Measurements from ENCODE around the gene TNRC18. TPM values are rescaled to one million over a fixed set of nuclear protein-coding genes. Genes with fewer than 3 reads are reported as not detected.

TNRC18 gene
- total RNA-seq, 2 experiments from 2014 or later = 12.2 to 64.2 TPM

DNA sequence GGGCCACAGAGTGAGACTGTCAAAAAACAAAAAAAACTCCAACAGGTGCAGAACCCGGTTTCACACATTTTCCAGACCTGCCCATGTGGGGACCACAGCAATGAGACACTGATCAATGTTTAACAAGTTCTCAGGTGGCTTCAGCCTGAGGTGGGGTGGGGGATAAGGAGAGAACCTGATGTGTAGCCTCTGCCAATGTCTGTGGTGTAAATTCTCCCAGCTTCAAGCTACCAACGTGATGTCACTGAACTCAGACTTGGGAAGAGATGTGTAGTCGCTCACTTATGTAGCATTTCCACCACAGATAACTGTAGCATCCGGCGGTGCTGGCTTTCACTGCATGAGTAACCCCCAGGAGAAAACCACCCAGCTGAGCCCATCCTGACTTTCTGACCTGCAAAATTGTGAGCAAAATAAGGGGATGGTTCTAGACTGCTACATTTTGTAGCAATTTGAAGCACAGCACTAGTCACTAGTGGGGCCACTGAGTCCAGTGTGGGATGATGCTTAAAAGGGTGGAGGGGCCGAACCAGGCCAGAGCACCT is 13.8 kb upstream of the TNRC18 start:
- CTCF ChIA-PET (ENCODE audit: unreplicated experiment) = no interaction called here
- TF ChIP-seq EZH2phosphoT487 (IDR thresholded peaks at IDR 0.05; ENCODE audit: borderline replicate concordance, low read depth, low read length) = no peak
- TF ChIP-seq, protein P1, sequence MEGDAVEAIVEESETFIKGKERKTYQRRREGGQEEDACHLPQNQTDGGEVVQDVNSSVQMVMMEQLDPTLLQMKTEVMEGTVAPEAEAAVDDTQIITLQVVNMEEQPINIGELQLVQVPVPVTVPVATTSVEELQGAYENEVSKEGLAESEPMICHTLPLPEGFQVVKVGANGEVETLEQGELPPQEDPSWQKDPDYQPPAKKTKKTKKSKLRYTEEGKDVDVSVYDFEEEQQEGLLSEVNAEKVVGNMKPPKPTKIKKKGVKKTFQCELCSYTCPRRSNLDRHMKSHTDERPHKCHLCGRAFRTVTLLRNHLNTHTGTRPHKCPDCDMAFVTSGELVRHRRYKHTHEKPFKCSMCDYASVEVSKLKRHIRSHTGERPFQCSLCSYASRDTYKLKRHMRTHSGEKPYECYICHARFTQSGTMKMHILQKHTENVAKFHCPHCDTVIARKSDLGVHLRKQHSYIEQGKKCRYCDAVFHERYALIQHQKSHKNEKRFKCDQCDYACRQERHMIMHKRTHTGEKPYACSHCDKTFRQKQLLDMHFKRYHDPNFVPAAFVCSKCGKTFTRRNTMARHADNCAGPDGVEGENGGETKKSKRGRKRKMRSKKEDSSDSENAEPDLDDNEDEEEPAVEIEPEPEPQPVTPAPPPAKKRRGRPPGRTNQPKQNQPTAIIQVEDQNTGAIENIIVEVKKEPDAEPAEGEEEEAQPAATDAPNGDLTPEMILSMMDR (conservative IDR thresholded peaks at IDR 0.05; ENCODE audit: low read length) = no peak
- H3K9me3 ChIP-seq (ENCODE audit: low read length) = no peaks in the 10 kb centered on the region
- intact Hi-C loops (cut with micrococcal nuclease; ENCODE audit: unreplicated experiment) = no loop called here
- BruUV-seq (replicated peaks) = no TSS peak
- DNase-seq (ENCODE audit: low spot score) = no peak
- H2AFZ ChIP-seq (ENCODE audit: low read length) = no peak overlapping the region
- no peak overlapping the region for H3K4me3 ChIP-seq (ENCODE audit: low read depth, low read length, poor library complexity, severe bottlenecking)
- no peaks in the 10 kb centered on the region for H3K79me2 ChIP-seq (ENCODE audit: insufficient read depth, low read depth, low read length)
- peaks cover 25% of the 10 kb centered on the region for H3K36me3 ChIP-seq (ENCODE audit: insufficient read depth, low read length)
- no peaks in the 10 kb centered on the region for H3K9me2 ChIP-seq (ENCODE audit: insufficient read depth, low read length)
- H4K20me1 ChIP-seq (ENCODE audit: insufficient read depth, low read length) = no peaks in the 10 kb centered on the region
- peaks cover 31% of the 10 kb centered on the region for H3K4me1 ChIP-seq (ENCODE audit: insufficient read depth, low read length, poor library complexity, severe bottlenecking)
- POLR2A ChIA-PET = interaction anchor here (0.8 kb wide), 1 partner anchor 28 kb away, joined by 3 read pairs; no protein-coding TSS in a partner anchor
- no peak overlapping the region for H3K27ac ChIP-seq (ENCODE audit: low read depth, low read length, poor library complexity, severe bottlenecking)
- no peak overlapping the region for H3K4me2 ChIP-seq (ENCODE audit: low read length)

DNA sequence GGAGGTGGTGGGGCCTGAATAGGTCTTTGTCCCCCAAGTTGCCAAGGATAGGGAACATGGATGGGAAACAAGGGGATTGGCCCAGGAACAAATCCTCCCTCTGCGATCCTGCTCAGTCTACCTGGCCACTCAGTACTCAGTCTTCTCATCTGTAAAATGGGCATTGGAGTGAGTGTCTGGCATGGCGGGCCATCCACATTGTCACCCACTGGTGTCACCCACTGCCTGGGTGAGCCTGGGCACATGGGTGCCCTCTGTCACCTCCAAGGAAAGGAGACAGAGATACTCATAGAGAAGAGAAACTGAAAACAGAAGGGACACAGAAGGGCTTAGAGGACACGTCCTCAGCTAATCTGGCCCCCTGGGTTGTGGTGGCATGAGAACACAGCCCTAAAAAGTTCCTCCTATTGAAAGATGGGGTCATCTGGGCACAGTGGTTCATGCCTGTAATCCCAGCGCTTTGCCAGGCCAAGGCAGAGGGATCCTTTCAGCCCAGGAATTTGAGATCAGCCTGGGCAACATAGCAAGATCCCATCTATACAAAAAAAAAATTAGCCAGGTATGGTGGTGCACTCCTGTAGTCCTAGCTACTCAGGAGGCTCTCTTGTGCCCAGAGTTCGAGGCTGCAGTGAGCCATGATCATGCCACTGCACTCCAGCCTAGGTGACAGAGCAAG is 12.5 kb upstream of the TNRC18 start:
- CTCF ChIA-PET (ENCODE audit: unreplicated experiment) = no interaction called here
- no TSS peak for BruUV-seq (replicated peaks)

More for the DNA sequence above, 12.5 kb upstream of the TNRC18 start:
- POLR2A ChIA-PET = interaction anchor here (0.6 to 1.8 kb wide), 4 partner anchors 11 to 357 kb away, joined by 3 to 4 read pairs (median 4); no protein-coding TSS in a partner anchor
- Histone ChIP-seq H3K9me2 (ENCODE audit: insufficient read depth, low read length) (no peaks in the 10 kb centered on the region), H3K4me2 (ENCODE audit: low read length) (peak overlapping the region; percentile 73), H3K27ac (ENCODE audit: low read depth, low read length, poor library complexity, severe bottlenecking) (peak overlapping the region; percentile 71), H2AFZ (ENCODE audit: low read length) (no peak overlapping the region), H3K36me3 (ENCODE audit: insufficient read depth, low read length) (peaks cover 25% of the 10 kb centered on the region), H4K20me1 (ENCODE audit: insufficient read depth, low read length) (no peaks in the 10 kb centered on the region), H3K79me2 (ENCODE audit: insufficient read depth, low read depth, low read length) (no peaks in the 10 kb centered on the region), H3K4me1 (ENCODE audit: insufficient read depth, low read length, poor library complexity, severe bottlenecking) (peaks cover 22% of the 10 kb centered on the region), H3K9me3 (ENCODE audit: low read length) (no peaks in the 10 kb centered on the region), H3K4me3 (ENCODE audit: low read depth, low read length, poor library complexity, severe bottlenecking) (peak overlapping the region; percentile 17)
- TF ChIP-seq, protein P1 (conservative IDR thresholded peaks at IDR 0.05; ENCODE audit: low read length) = no peak
- no peak for TF ChIP-seq EZH2phosphoT487 (IDR thresholded peaks at IDR 0.05; ENCODE audit: borderline replicate concordance, low read depth, low read length)
- intact Hi-C loops (cut with micrococcal nuclease; ENCODE audit: unreplicated experiment) = no loop called here
- DNase-seq (ENCODE audit: low spot score) = no peak
